ENCODE data around the gene FNDC3B. TPM values are rescaled to one million over a fixed set of nuclear protein-coding genes. Genes with fewer than 3 reads are reported as not detected.
A peak's percentile ranks its signal among the peaks of the same experiment; 100 is the strongest.

The FNDC3B gene
- total RNA-seq, 1 donor from 2014 or later: 171 TPM

DNA sequence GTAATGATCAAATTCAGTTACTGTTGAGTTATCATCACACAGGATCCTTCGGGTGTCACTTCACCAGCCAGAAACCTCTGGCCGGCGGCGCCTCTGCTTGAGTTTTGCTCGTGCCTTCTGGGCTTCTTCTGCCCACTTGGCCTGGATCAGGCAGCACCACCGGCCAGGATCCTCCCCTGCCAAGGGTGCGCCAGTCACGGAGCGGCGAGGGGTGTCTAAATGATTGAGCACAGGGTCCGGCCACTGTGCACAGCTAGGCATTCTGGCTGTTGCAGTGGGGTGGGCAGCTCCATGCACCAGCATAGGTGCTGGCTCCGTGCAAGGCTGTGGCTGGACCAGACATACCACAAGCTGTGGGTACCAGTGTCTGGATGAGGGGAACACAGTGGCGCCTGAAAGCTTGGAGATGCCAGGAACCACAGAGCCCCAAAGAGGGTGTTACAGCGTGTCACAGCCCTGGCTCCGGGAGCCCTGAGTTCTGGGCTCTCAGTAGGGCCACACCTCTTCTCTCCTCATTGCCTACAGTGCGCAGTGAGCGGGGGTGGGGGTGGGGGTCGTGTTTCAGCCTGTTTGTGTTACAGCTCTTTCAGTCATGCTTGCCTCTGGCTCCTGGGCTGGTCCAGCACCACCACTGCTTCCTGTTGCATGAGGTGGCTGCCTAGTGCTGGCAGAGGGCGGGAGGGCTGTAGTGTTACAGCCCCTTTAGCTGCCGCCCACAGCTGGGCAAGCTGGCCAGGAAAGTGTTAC lies 169.4 kb downstream of the FNDC3B start:
- intact Hi-C loops (cut with DNase I): no loop called here
- ATAC-seq (no peak), DNase-seq (ENCODE audit: low spot score) (no peak)

DNA sequence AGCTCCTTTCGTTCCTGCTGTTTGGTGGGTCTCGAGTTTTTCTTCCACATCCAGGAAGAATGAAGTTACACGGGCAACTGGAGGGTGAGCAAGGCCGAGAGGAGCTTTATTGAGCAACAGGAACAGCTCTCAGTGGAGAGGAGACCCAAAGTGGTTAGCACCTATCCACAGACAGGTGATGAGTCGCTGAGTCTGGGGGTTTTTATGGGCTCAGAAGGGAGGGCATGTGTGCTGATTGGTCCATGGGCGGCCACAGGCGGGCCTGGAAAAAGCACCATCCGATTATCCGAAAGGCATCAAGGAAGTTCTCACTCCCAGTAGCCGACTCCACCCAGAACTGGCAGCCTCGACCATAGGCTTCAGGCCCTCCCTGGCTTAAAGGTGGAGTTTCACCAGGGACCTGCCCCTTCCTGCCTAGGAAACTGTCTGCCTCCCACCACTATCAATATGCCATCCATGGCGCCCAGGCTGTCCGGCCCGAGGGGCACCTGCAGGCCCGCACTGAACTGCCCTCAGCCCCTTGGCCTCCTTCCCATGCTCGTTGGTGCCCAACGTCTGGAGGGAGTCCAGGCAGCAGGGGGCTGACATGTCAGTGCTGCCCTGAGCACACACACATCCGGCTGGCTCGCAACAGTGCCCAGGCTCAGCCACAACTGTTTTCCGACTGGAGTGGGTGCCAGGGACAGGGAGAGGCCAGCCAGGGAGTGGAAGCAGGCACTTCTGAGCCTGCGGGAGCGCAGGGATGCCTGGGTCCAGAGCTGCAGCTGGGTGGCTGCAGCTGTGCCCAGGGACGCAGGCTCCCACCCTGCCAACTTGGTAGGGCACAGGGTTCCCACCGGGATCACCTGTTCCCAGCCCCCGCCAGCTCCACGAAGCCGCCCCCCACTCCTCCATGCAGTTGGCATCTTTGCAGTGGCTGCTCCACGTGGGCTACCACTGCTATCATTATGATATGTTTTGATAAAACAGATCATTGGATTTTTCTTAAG lies 170.2 kb downstream of the FNDC3B start:
- ATAC-seq: peak; percentile 40
- intact Hi-C loops (cut with DNase I): no loop called here
- no peak for DNase-seq (ENCODE audit: low spot score)

DNA sequence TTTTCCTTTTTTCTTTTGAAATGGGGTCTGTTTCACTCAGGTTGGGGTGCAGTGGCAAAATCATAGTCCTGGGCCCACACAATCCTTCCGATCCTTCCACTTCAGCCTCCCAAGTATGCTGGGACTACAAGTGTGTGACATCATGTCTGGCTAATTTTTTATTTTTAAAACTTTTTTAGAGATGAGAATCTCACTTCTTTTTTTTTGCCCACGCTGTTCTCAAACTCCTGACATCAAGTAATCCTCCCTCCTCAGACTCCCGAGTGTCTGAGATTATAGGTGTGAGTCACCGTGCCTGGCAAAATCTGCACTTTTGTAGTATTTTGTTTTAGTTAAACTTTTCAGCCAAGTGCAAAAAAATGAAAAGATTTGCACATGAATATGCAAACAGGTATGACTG lies 171.0 kb downstream of the FNDC3B start:
- ATAC-seq (no peak), DNase-seq (ENCODE audit: low spot score) (no peak)
- intact Hi-C loops (cut with DNase I): no loop called here

DNA sequence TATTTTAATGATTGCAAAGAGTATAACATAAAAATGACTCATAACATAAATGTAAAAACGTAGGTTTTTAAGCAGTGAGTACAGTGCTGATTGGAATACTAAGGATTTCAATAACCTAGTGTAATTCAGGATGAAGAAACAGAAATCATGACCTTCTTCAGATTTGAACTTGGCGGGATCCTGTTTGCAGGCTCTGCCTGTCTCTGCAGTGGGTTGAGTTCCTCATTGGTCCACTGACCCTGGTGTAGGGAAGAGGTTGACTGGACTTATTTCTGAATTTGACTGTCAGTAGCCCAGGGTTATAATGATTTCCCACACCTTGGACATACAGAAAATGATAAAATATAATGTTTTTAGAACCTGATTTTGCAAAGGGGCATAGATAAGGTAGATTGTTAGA lies 171.7 kb downstream of the FNDC3B start:
- no peak for DNase-seq (ENCODE audit: low spot score)
- ATAC-seq: no peak
- intact Hi-C loops (cut with DNase I): no loop called here

DNA sequence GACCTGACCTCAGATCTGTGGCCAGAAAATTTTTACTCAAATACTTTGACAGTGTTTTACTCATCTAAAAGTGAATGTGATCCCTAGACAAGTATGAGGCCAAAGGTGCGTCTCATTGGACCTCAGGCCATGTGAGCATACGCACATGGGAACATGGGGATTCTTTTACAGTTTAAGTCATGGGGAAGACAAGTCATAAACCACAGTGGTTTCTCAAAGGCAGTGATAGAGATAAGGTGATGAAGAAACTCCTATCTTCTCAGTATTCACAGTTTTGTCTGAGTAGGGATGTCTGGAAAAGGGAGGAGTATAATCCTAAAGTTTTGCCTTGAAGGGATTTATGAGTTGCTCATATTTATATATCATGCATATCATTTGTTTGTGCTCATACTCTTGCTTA lies 173.8 kb downstream of the FNDC3B start:
- DNase-seq (ENCODE audit: low spot score) (no peak), ATAC-seq (no peak)
- intact Hi-C loops (cut with DNase I): no loop called here

DNA sequence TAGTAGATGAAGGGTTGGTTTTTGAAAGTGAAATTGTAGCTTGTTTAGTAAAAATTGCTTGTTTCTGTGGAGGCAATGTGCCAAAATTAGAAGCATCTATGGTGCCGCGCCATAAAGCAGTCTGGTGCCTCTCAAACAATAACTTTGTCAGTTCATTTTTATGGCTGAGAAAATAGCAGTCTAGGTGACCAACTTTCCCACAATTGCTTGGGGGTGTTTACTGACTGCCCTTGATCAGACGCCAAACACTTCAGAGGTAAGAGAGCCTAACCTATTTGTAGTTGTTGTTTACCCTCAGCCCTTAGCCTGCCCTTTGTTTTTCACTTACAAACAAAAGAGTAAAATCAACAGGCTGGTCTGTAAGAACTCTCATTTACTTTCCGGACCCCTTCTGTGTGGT lies 174.5 kb downstream of the FNDC3B start:
- DNase-seq (ENCODE audit: low spot score) (no peak), ATAC-seq (no peak)
- intact Hi-C loops (cut with DNase I): no loop called here

DNA sequence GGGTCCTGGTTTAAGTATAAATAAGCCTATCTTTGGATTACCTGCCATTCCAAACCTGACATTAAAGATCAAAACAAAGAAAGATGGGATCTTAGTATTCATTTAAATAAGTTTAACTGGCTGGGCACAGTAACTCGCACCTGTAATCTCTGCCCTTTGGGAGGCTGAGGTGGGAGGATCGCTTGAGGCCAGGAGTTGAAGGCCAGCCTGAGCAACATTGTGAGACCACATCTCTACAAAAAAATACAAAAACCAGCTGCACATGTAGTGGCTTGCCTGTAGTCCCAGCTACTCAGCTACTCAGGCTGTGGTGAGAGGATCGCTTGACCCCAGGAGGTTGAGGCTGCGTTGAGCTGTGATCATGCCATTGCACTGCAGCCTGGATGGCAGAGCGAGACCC lies 176.9 kb downstream of the FNDC3B start:
- DNase-seq (ENCODE audit: low spot score) (no peak), ATAC-seq (no peak)
- intact Hi-C loops (cut with DNase I): no loop called here

DNA sequence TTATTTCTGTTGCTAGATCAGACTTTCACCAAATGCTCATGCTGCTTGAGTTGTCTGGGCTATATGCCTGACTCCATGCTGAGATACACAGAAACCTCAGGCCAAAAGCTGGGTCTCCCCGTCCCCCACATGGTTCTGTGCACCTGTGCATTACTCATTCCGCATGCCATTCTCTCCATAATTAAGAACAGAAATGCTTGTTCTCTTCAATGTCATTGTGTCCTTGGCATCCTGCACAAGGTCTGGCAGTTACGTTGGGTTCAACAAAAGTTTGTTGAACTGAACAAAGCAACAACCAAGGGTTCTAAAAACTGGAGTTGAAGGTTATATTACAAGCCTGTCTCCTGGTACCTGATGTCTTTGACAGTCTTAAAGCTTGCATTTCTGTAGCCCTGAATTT lies 177.5 kb downstream of the FNDC3B start:
- no peak for ATAC-seq
- no peak for DNase-seq (ENCODE audit: low spot score)
- intact Hi-C loops (cut with DNase I): no loop called here

DNA sequence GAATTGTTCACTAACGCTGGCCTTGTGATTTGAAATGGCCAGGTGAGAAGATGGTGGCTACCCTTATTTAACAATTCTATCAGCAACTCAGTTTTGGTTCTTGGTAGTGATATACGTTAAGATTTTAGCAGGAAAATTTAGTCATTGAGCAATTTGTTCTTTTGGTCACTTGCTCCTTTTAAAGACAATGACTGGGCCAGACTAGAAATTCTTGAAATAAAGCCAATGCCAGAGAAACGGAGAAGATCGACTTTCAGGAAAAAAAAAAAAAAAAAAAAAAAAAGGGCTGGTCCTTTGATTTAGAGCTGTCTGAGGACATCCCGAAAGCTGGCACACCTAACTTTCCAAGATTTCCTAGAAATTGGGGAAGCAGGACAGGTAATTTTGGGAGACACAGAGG lies 178.5 kb downstream of the FNDC3B start:
- DNase-seq (ENCODE audit: low spot score) (no peak), ATAC-seq (no peak)
- intact Hi-C loops (cut with DNase I): no loop called here

DNA sequence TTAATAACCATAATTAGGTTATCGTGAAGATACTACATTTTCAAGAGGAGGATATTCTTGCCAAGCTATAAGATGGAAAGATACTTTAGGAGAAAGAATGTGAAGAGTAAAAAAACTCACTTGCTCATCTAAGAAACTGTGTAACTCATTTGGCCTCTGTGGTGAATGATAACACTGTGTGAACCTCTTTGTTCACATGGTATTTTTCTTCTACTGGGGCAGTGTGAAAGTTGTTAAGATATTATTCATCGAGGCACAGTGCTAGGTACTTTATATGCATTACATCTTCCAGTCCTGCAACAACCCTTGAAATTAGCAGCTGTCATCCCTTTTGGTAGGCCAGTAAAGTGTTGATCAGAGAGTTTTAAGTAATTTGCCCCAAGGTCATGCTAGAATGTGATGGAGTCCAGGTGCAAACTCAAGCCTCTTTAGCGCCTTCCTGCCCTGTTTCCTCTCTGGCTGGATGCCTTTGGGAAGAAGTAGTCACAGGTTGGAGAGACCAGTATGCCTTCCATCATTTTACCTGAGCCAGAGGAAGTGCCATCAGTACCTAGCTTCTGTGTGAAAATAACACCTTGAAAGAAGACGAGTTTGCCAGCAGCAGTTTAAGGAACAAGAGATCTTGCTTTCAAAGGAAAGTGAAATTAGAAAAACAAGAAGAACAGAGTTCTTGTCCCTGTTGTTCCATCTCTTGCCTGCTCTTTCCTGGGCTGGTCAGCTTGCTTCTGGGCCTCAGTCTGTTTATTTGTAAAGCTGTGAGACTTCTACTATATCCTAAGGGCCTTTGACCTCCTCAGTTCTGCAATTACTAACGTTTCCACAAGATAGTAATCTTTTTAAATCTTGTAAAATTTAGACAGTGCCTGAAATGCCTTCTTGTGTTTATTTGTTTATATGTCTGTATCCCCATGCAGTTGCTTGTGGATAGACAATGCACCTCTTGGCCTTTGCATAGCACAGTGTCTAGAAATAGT lies 179.3 kb downstream of the FNDC3B start:
- intact Hi-C loops (cut with DNase I): no loop called here
- ATAC-seq: no peak
- DNase-seq (ENCODE audit: low spot score): no peak

DNA sequence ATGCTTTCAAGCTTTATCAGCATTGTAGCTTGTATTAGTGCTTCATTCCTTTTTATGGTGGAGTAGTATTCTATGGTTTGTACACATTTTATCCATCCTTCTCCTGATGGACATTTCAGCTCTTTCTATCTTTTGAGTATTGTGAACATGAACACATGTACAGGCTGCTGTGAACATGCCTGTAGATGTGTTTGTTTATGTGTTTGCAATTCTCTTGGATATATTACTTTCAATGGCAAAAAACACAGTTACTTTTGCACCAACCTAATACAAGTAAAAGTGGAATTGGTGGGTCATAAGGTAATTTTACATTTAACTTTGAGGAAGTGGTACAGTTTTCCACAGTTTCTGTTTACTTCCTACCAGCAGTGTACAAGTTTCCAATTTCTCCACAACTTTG lies 180.4 kb downstream of the FNDC3B start:
- ATAC-seq (no peak), DNase-seq (ENCODE audit: low spot score) (no peak)
- intact Hi-C loops (cut with DNase I): no loop called here

DNA sequence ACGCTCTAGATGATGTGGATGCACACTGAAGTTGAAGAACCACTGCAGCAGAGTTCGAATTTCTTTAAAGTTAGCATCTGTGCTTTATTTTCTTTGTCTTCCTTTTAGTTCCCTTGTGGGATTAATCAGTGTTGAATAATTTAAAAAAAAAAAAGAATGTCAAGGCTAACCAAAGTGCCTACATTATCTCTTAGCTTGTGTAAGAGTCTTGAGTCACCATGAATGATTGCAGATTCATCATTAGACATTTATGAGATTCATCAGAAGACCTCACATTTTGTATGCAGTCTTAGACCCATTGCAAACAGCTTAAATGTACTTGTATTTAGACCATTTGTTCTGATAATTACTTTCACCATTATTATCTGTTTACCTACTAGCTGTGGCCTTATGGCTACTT lies 182.2 kb downstream of the FNDC3B start:
- ATAC-seq: peak; percentile 11
- intact Hi-C loops (cut with DNase I): no loop called here
- no peak for DNase-seq (ENCODE audit: low spot score)

DNA sequence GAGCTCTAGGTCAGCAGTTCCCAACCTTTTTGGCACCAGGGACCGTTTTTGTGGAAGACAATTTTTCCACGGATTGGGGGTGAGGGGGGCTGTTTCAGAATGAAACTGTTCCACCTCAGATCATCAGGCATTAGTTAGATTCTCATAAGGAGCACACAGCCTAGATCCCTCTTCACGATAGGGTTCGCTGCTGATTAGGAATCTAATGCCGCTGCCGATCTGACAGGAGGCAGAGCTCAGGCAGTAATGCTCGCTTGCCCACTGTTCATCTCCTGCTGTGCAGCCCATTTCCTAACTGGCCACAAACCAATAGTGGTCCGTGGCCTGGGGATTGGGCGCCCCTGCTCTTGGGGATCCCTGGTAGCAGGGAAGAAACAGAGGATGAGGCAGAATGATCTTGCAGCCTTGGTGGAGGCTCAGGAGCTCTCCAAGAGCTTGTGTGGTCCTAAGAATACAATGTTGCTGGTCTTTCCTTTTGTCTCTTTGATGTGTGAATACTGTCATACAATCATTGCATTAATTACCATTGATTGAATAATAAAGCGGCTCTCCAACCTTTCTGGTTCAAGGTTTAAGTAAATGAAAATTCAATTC lies 183.2 kb downstream of the FNDC3B start:
- intact Hi-C loops (cut with DNase I): no loop called here
- DNase-seq (ENCODE audit: low spot score): no peak

DNA sequence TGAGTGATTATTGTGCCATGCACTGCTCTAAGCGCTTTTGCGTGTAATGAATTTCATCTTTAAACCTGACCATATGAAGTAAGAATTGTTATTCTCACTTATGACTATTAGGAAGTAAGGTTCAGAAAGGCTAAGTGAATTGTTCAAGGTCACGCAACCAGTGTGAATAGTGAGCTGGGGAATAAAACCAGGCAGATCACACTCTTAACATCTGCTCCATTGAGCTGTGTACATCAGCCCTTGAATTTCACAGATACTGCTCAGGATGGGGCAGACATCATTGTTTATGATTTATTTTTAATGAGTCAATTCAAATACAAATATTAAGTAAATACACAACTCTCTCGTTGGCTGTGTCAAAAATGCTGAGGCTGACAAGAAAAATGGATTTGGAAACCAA lies 184.5 kb downstream of the FNDC3B start:
- intact Hi-C loops (cut with DNase I): no loop called here
- ATAC-seq: no peak
- DNase-seq (ENCODE audit: low spot score): no peak

More for the DNA sequence above, 183.2 kb downstream of the FNDC3B start:
- no peak for ATAC-seq

DNA sequence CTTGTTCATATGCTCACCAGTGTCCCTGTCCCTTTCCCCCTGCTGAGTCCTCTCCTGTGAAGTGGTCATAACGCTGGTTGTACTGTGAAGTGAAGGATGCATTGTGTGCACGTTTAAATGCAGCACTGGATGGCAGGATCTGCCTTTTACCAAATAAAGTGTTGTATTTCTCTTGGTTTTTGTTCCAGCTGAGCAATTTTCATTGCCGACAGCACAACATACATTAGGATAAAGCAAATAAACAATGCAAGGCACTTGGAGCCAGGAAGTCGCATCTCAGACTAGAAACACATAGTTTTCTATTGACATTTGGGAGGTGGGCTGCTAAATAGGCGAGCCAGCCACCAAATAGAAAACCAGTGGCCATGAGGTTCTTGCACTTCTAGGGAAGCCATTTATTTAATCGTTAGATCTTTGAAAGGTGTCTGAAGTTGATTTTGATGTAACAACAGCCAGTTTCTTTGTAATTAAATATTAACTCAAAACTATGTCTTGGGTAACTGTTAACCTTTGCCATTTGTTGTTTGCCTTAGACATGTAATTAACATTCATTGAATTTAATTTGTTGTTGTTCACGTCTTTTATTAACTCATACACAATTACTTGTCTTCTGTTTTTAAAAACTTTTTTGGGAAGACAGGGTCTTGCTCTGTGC lies 185.3 kb downstream of the FNDC3B start:
- ATAC-seq (no peak), DNase-seq (ENCODE audit: low spot score) (no peak)
- intact Hi-C loops (cut with DNase I): no loop called here

DNA sequence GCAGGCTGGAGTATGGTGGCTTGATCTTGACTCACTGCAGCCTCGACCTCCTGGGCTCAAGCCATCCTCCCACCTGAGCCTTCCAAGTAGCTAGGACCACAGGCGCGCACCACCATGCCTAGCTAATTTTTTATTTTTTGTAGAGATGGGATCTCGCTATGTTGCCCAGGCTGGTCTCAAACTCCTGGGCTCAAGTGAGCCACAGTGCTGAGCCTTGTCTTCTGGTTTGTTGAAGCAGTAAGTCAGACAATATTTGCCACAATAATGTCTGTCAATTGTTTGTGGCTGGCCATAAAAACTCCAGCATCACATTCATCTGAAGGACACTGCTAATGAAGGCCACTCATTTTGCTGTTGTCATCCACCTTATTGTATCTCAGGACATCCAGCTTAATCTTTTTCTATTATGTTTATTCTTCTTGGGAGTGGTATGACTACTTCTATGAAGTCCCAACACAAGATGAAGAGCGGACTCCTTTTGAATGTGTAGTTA lies 185.9 kb downstream of the FNDC3B start:
- intact Hi-C loops (cut with DNase I): no loop called here
- ATAC-seq (no peak), DNase-seq (ENCODE audit: low spot score) (no peak)

DNA sequence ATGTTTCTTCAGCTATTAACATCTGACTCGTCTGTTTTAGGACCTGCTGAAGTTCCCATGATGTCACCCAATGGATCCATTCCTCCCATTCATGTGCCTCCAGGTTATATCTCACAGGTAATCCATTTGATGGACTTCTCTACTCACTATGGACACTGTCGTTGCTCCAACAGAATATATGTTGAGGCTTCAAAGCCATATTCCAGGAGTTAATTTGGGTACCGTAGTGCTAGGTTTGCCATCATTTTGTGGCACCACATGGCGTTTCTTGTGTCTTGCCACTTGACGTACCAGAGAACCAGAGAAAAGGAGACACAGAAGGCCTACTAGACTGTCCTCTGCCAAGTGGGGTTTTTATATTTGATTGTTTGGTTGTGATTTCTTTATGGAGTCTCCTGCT lies 187.5 kb downstream of the FNDC3B start:
- intact Hi-C loops (cut with DNase I): no loop called here
- ATAC-seq (no peak), DNase-seq (ENCODE audit: low spot score) (no peak)

DNA sequence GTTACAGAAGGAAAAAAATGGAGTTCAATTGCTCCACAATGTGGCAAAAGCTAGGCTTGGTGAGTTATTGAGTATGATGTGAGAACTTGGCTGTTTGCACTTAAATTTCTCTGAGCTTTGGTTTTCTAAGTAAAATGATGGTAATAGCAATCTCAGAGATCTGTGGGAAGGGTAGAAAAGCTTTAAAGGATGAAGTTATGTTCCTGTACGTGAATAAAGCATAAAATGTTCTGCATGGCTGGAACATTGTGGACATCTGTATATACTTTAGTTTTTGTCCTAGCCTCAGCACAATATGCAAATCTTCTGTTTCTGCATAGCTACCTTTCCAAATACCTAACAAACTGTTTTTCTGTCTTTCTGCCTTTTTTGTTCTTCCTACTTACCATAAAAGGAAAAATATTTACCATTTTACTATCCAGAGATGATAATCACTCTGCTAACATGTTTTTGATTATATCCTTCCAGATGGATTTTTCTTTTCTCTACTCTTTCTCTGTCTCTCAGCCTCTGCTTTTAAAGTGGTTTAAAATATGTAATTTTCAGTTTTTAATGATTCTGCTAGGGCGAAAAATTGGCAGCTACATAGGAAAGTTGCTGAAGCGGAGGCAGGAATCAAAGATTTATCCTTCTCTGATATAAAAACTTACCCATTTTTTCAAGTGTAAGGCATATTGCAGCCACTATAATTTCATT lies 188.1 kb downstream of the FNDC3B start:
- intact Hi-C loops (cut with DNase I): no loop called here
- ATAC-seq: no peak
- no peak for DNase-seq (ENCODE audit: low spot score)
